ENCODE results near the gene GPC5.

DNA sequence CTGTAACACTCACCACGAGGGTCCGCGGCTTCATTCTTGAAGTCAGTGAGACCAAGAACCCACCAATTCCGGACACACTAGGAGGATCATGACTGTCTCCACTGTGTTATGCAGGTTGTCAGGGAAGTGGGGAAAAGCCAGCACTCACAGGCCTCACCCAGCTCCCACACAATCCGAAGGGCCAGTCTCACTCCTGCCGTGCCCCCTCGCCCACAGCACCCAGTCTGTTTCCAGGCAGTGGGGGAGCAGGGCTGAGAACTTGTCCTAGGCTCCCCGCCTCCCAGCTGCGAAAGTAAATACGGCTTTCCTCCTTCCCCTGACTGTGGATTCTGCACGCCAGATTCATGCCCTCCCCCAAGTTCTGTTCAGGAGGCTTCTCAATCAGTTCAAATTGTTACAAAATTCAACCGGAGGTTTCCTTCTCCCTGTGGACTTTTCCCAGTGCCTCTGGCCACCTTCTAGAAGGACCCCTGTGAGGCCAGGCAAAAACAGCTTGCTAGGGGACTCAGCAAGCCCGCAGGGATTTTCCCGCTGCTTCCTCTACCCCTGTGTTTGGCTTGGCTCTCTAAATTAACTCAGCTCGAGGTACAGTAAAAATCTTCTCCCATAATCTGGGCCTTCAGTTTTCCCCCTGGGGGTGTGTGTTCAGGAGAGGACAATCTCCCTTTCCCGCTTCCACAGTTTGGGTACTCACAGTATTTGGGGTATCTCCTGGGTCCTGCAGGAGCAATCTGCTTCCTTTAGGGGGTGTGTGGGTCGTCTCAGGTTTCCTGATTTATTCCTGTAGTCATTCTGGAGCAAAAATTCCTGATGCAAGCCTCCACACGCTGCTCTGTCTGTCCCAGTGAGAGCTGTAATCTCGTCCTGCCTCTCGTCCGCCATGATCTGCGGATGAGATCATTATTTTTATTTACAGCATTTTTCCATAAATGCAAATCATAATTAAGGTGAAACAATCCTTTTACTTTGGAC is 899.8 kb downstream of the GPC5 start:
- no peak for TF ChIP-seq POLR2A (IDR thresholded peaks at IDR 0.05)
- TF ChIP-seq, protein P1, sequence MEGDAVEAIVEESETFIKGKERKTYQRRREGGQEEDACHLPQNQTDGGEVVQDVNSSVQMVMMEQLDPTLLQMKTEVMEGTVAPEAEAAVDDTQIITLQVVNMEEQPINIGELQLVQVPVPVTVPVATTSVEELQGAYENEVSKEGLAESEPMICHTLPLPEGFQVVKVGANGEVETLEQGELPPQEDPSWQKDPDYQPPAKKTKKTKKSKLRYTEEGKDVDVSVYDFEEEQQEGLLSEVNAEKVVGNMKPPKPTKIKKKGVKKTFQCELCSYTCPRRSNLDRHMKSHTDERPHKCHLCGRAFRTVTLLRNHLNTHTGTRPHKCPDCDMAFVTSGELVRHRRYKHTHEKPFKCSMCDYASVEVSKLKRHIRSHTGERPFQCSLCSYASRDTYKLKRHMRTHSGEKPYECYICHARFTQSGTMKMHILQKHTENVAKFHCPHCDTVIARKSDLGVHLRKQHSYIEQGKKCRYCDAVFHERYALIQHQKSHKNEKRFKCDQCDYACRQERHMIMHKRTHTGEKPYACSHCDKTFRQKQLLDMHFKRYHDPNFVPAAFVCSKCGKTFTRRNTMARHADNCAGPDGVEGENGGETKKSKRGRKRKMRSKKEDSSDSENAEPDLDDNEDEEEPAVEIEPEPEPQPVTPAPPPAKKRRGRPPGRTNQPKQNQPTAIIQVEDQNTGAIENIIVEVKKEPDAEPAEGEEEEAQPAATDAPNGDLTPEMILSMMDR (IDR thresholded peaks at IDR 0.05): no peak
